K562 (cell line): ENCODE data around the gene CCDC61. TPM values are rescaled to one million over a fixed set of nuclear protein-coding genes. Genes with fewer than 3 reads are reported as not detected.

Experiments used
- ATAC-seq: fragments of 200-7000 bp; cut with Tn5 transposase; 3 replicates; pipeline ENCODE4 v1.9.1; 2020; ENCODE audit warnings: moderate library complexity
- BruUV-seq: library from RNA; stranded (reverse); fragments of 400-500 nt; replicated peaks from 2 replicates; lab custom pipeline; 2021; lab: Mats Ljungman, UMichigan
- CTCF ChIA-PET: fragments of 300-600 bp; formaldehyde crosslinking; extraction: SDS; loops from one replicate; lab custom pipeline; 2021; ENCODE audit warnings: low intra/inter-chr PET ratio; lab: Yijun Ruan, JAX
- POLR2A ChIA-PET: fragments of 300-600, 350-650 bp; sonication (Branson Sonifier 250); formaldehyde crosslinking; extraction: SDS; loops from one replicate; lab custom pipeline; 2021; ENCODE audit warnings: antibody characterized with exemption, inconsistent platforms; lab: Yijun Ruan, JAX
- DNase-seq, 4 experiments: peaks; one replicate each; pipeline versions ENCODE4 v3.0.0 to v3.0.0-alpha.2; 2011 to 2018; ENCODE audit warnings: low spot score in 3 of 4, mixed read lengths in 3 of 4; ENCODE audit errors: extremely low read depth in 1 of 4
- FAIRE-seq: peaks from 2 replicates; lab custom pipeline; 2011; peaks lifted over from hg19 to GRCh38; lab: Jason Lieb, UNC
- H2AFZ ChIP-seq: 2 replicates; pipeline ENCODE4 v1.6.0; 2011; ENCODE audit warnings: low read depth, low read length, control low read depth, inconsistent platforms
- H3K27ac ChIP-seq: fragments of 200-600 bp; 3 replicates; pipeline ENCODE4 v1.8.0; 2011; ENCODE audit warnings: low read depth, mild to moderate bottlenecking, control low read depth, inconsistent platforms, low read length, moderate library complexity, mixed read lengths; ENCODE audit errors: extremely low read depth
- H3K27me3 ChIP-seq, 2 experiments: fragments of 300-600 bp in 1 of 2; 2 replicates in 1 of 2; 3 replicates in 1 of 2; pipeline versions ENCODE4 v1.6.0 to v1.8.0; 2011; ENCODE audit warnings: inconsistent platforms in 2 of 2, low read length in 2 of 2, mild to moderate bottlenecking in 1 of 2, mixed read lengths in 1 of 2, moderate library complexity in 1 of 2; ENCODE audit not compliant: control insufficient read depth in 2 of 2, insufficient read depth in 2 of 2
- H3K36me3 ChIP-seq: fragments of 300-600 bp; 3 replicates; pipeline ENCODE4 v1.8.0; 2011; ENCODE audit warnings: mild to moderate bottlenecking, low read length, inconsistent platforms; ENCODE audit not compliant: control insufficient read depth, insufficient read depth
- H3K4me1 ChIP-seq, 2 experiments: fragments of 200-600 bp in 1 of 2; replicated peaks in 1 of 2; 2 replicates in 1 of 2; 3 replicates in 1 of 2; pipeline versions ENCODE4 v1.5.1 to v1.8.0; 2011; ENCODE audit warnings: inconsistent platforms in 2 of 2, low read length in 2 of 2, mild to moderate bottlenecking in 1 of 2, mixed read lengths in 1 of 2, moderate library complexity in 1 of 2; ENCODE audit not compliant: control insufficient read depth in 2 of 2, insufficient read depth in 2 of 2
- H3K4me2 ChIP-seq: 2 replicates; pipeline ENCODE4 v1.6.1; 2011; ENCODE audit warnings: low read length, control low read depth, inconsistent platforms, mixed read lengths; ENCODE audit not compliant: insufficient read depth
- H3K4me3 ChIP-seq: fragments of 200-600 bp; sonication (generic), shearing (Covaris generic); 2 replicates; pipeline ENCODE4 v1.5.1; 2016; ENCODE audit warnings: control low read depth, inconsistent platforms
- H3K79me2 ChIP-seq: fragments of 200-600 bp; 3 replicates; pipeline ENCODE4 v1.8.0; 2011; ENCODE audit warnings: low read length, inconsistent platforms; ENCODE audit not compliant: control insufficient read depth, insufficient read depth
- H3K9ac ChIP-seq, 2 experiments: 2 replicates each; pipeline versions ENCODE4 v1.6.0 to v1.6.1; 2011; ENCODE audit warnings: low read depth in 2 of 2, low read length in 2 of 2, control low read depth in 1 of 2, inconsistent platforms in 1 of 2, mild to moderate bottlenecking in 1 of 2, mixed read lengths in 1 of 2; ENCODE audit not compliant: insufficient read depth in 1 of 2
- H3K9me1 ChIP-seq: one replicate; pipeline ENCODE4 v1.6.0; 2011; ENCODE audit warnings: inconsistent platforms, mild to moderate bottlenecking, low read length, moderate library complexity; ENCODE audit not compliant: control insufficient read depth, insufficient read depth
- H3K9me3 ChIP-seq: replicated peaks from 2 replicates; pipeline ENCODE4 v1.5.1; 2011; ENCODE audit warnings: low read depth, low read length, inconsistent platforms; ENCODE audit not compliant: control insufficient read depth, insufficient read depth
- H4K20me1 ChIP-seq: replicated peaks from 2 replicates; pipeline ENCODE4 v1.6.1; 2011; ENCODE audit warnings: low read length, inconsistent platforms, mixed read lengths; ENCODE audit not compliant: control insufficient read depth, insufficient read depth
- ARID1B ChIP-seq: fragments of 450-650 bp; IDR thresholded peaks from 2 replicates; pipeline ENCODE4 v1.6.1; 2016; ENCODE audit warnings: antibody characterized with exemption, mild to moderate bottlenecking, inconsistent platforms
- ASH1L ChIP-seq: fragments of 450-650 bp; IDR thresholded peaks from 2 replicates; pipeline ENCODE4 v1.6.1; 2018; ENCODE audit warnings: borderline replicate concordance, mild to moderate bottlenecking, low read depth; ENCODE audit not compliant: partially characterized antibody
- CEBPG ChIP-seq, 3 experiments: fragments of 200-800 bp in 1 of 3; sonication (Bioruptor generic) in 1 of 3; sonication (generic) in 1 of 3; formaldehyde crosslinking in 1 of 3; IDR thresholded peaks in 2 of 3; conservative IDR thresholded peaks in 1 of 3; 2 replicates each; pipeline versions ENCODE4 v1.6.1 to v1.8.0; 2016 to 2022; ENCODE audit warnings: missing compliant biosample characterization in 2 of 3, missing genetic modification characterization in 2 of 3, mild to moderate bottlenecking in 1 of 3, missing genetic modification reagents in 1 of 3
- GATA2 ChIP-seq: sonication (generic); formaldehyde crosslinking; IDR thresholded peaks from 2 replicates; pipeline ENCODE4 v1.4.0; 2020; ENCODE audit warnings: mild to moderate bottlenecking, missing genetic modification reagents
- MCM7 ChIP-seq, 2 experiments: fragments of 450-650 bp; IDR thresholded peaks; 2 replicates each; pipeline ENCODE4 v1.6.1; 2016 to 2018
- POLR2G ChIP-seq: fragments of 200-400 bp; formaldehyde crosslinking; IDR thresholded peaks from 2 replicates; pipeline ENCODE4 v1.6.1; 2017; ENCODE audit warnings: low read depth, mild to moderate bottlenecking, antibody characterized with exemption, low read length, moderate library complexity
- THRA ChIP-seq: fragments of 450-650 bp; IDR thresholded peaks from 2 replicates; pipeline ENCODE4 v1.6.1; 2017; ENCODE audit warnings: mild to moderate bottlenecking, moderate library complexity
- XRCC3 ChIP-seq: fragments of 450-650 bp; IDR thresholded peaks from 2 replicates; pipeline ENCODE4 v1.6.1; 2017; ENCODE audit warnings: mild to moderate bottlenecking, moderate library complexity
- ZNF57 ChIP-seq: fragments of 450-650 bp; formaldehyde crosslinking; IDR thresholded peaks from 2 replicates; pipeline ENCODE4 v1.4.0; 2020; ENCODE audit warnings: mild to moderate bottlenecking, moderate library complexity
- WGBS: fragments of 100-300 bp; shearing (Covaris generic); methylation state at CpG from one replicate; pipeline ENCODE4 v1.1.6; 2016; ENCODE audit warnings: low coverage, mixed read lengths; ENCODE audit not compliant: insufficient coverage; ENCODE audit errors: missing lambda C conversion rate; 5-methylcytosine and 5-hydroxymethylcytosine counted together
- in situ Hi-C: fragments of 300-500 bp; cut with MboI; formaldehyde crosslinking; loops from 4 replicates; pipeline ENCODE4 v1.15.0; 2018; ENCODE audit warnings: inconsistent platforms, mixed read lengths
- intact Hi-C: fragments of 100-400 bp; cut with micrococcal nuclease; formaldehyde crosslinking; loops from 2 replicates; pipeline ENCODE4 v1.14.2; 2022
- polyA plus RNA-seq, 8 experiments: library from polyadenylated mRNA; depleted of rRNA in 4 of 8; stranded (reverse) in 5 of 8; unstranded in 3 of 8; fragments of >200 nt; fragmentation: Nextera tagmentation in 2 of 8; fragmentation: Illumina TruSeq in 1 of 8; extraction: Ambion mirVana in 2 of 8; extraction: Trizol in 1 of 8; gene quantifications; 2 replicates each; pipeline versions ENCODE4 v1.2.1 to v1.2.3, GENCODE V29; 2011 to 2014; ENCODE audit warnings: inconsistent platforms in 1 of 8, missing spikeins in 1 of 8
- total RNA-seq, 7 experiments: library from RNA; depleted of rRNA in 6 of 7; stranded (reverse); fragments of >200 nt in 6 of 7; fragmentation: Illumina TruSeq in 2 of 7; extraction: Trizol in 2 of 7; gene quantifications; 2 replicates each; pipeline versions ENCODE4 v1.2.1 to v1.2.3, GENCODE V29; 2011 to 2021; ENCODE audit warnings: low replicate concordance in 1 of 7
- TF ChIP-seq, protein P1 (sequence below), 2 experiments: fragments of 450-650 bp in 1 of 2; sonication (generic) in 1 of 2; formaldehyde crosslinking; conservative IDR thresholded peaks; 2 replicates each; pipeline versions ENCODE4 v1.4.0 to v1.8.1; 2020 to 2022; ENCODE audit warnings: mild to moderate bottlenecking in 1 of 2, missing genetic modification reagents in 1 of 2

The CCDC61 gene
- total and polyA plus RNA-seq, 9 of the 15 experiments (the other 6 are each of a cell fraction or from before 2014, with no cell fraction given) = 0.07 to 27.0 (median 10.3) TPM

- TF ChIP-seq XRCC3 (no peak), CEBPG (CRISPR knock-in tag; IDR thresholded peaks at IDR 0.05) (no peak), CEBPG (tag; conservative IDR thresholded peaks at IDR 0.05 in 1 of 2, IDR thresholded peaks at IDR 0.05 in 1 of 2) (no peak), GATA2 (CRISPR knock-in tag) (no peak)
Measured at GRCh38 chr19:46035546-46035945, 40.3 kb downstream of the CCDC61 start (continued).

DNA sequence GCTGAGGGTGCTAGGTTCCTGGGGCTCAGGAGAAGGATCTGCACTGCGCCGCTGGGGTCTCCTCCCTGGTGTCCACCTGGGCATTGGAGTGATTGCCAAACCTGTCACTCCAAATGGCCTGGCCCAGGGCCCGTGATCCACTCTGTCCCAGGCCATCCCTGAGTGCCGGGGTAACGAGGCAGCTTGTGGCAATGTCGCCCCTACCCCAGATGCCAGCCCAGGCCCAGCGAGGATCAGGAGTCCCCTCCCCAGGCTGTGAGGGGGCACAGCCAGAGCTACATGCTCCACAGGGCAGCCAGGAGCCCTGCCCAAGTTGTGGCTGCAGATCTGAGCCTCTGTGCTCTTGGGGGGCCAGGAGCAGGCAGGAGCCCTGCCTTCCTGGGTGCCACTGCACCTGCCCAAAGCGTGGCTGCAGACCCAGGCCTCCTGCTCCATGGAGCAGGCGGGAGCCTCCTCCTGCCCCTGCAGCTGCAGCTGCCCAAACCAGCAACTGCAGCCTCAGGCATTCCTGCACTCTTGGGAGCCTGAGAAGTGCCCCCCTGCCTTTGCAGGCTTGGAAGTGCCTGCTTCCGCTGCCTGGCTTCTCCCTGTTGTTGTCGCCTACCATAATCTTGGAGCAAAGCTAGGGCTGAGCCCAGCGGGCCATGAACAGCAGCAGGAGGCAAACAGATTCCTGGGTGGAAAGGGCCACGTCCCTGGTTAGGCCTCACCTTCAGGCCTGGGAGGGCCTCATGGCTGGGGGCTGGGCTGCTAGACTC lies 40.9 kb downstream of the CCDC61 start:
- no peak overlapping the region for H3K4me3 ChIP-seq
- ATAC-seq (no peak), FAIRE-seq (no peak), DNase-seq (no peak)
- 0% methylated on average over 13 of the region's 13 CpGs for WGBS
- in situ Hi-C loops = no loop called here
- BruUV-seq = no TSS peak
- no peaks in the 10 kb centered on the region for H3K9me1 ChIP-seq
- H3K4me2 ChIP-seq = no peak overlapping the region
- no peaks in the 10 kb centered on the region for H3K36me3 ChIP-seq
- POLR2A ChIA-PET = interaction anchor here (0.5 to 0.9 kb wide), 3 partner anchors 9 to 416 kb away, joined by 3 to 5 read pairs (median 3); no protein-coding TSS in a partner anchor
- H3K27ac ChIP-seq = no peak overlapping the region
- no peaks in the 10 kb centered on the region for H3K79me2 ChIP-seq
- TF ChIP-seq ZNF57 (CRISPR knock-in tag) (no peak), ARID1B (no peak), POLR2G (peak; percentile 31; the same call in 1 of the 2 replicates), MCM7 (IDR thresholded peaks at IDR 0.05) (no peak), THRA (no peak), ASH1L (no peak)
- TF ChIP-seq, protein P1, sequence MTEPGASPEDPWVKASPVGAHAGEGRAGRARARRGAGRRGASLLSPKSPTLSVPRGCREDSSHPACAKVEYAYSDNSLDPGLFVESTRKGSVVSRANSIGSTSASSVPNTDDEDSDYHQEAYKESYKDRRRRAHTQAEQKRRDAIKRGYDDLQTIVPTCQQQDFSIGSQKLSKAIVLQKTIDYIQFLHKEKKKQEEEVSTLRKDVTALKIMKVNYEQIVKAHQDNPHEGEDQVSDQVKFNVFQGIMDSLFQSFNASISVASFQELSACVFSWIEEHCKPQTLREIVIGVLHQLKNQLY (CRISPR knock-in tag; conservative IDR thresholded peaks at IDR 0.05) = no peak
- H2AFZ ChIP-seq = no peak overlapping the region
- CTCF ChIA-PET = no interaction called here
- intact Hi-C loops = no loop called here
- no peaks in the 10 kb centered on the region for H3K9me3 ChIP-seq
- no peak overlapping the region for H3K9ac ChIP-seq
- H4K20me1 ChIP-seq = no peaks in the 10 kb centered on the region
- H3K27me3 ChIP-seq = peaks cover 7 to 41% of the 10 kb centered on the region in 2 experiments; a peak in 2 of 5 replicates
- H3K4me1 ChIP-seq = peaks cover 0 to 4% of the 10 kb centered on the region in 2 experiments; a peak in 1 of 5 replicates
